DMS153 treated with DMSO at 0.1 percent for 48 hours (cell line): ENCODE data around the gene HYAL3.

Experiments
- DNase-seq: peaks from one replicate; lab custom pipeline; 2025; ENCODE audit not compliant: unreplicated experiment; lab: John Stamatoyannopoulos, UW

HYAL3 gene, protein sequence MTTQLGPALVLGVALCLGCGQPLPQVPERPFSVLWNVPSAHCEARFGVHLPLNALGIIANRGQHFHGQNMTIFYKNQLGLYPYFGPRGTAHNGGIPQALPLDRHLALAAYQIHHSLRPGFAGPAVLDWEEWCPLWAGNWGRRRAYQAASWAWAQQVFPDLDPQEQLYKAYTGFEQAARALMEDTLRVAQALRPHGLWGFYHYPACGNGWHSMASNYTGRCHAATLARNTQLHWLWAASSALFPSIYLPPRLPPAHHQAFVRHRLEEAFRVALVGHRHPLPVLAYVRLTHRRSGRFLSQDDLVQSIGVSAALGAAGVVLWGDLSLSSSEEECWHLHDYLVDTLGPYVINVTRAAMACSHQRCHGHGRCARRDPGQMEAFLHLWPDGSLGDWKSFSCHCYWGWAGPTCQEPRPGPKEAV

GRCh38 chr3:50298836-50299637 lies at the start of gene HYAL3, which contains the start of gene NAA80:
Gene HYAL3, minus strand, starts transcription at chr3:50299405. Its CDS starts 3,803 bp downstream, at chr3:50295602.
Gene NAA80, minus strand, starts transcription at chr3:50299405. Its CDS starts 1,942 bp downstream, at chr3:50297463.
- DNase-seq, result peak; percentile 77

DNA sequence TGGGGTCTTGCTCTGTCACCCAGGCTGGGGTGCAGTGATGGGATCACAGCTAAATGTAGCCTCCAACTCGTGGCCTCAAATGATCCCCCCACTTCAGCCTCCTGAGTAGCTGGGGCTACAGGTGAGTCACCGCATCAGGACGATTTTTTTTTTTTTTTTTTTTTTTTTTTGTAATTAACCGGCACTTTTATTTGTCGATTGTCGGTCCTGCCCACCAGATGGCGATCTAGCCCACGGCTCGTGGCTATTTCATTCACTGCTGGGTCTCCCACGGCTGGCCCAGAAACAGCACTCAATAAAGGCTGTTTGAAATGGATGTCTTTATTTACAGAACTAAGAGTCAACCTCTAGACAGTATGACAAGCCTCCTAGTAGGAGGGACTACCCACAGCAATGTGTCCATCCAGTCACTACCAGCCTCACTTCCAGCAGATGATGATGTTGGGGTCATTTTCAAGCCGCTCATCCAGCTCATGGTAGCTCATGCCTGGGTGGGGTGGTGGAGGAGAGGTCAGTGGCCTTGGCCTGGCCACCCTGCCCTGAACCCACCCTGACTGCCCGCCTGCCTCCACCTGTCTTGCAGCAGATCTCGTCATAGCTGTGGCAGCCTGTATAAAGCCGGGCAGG lies 48.1 kb upstream of the HYAL3 start:
- peak; percentile 21 for DNase-seq

- no peak for DNase-seq
Observed at GRCh38 chr3:50345586-50346234, 46.5 kb upstream of the HYAL3 start, which contains the start of gene ZMYND10. Gene ZMYND10, minus strand, starts transcription at chr3:50345732. Its CDS starts 153 bp downstream, at chr3:50345579.

GRCh38 chr3:50345008-50345407 lies 45.8 kb upstream of the HYAL3 start:
- no peak for DNase-seq

GRCh38 chr3:50342813-50343633 lies 43.8 kb upstream of the HYAL3 start:
- no peak for DNase-seq

DNA sequence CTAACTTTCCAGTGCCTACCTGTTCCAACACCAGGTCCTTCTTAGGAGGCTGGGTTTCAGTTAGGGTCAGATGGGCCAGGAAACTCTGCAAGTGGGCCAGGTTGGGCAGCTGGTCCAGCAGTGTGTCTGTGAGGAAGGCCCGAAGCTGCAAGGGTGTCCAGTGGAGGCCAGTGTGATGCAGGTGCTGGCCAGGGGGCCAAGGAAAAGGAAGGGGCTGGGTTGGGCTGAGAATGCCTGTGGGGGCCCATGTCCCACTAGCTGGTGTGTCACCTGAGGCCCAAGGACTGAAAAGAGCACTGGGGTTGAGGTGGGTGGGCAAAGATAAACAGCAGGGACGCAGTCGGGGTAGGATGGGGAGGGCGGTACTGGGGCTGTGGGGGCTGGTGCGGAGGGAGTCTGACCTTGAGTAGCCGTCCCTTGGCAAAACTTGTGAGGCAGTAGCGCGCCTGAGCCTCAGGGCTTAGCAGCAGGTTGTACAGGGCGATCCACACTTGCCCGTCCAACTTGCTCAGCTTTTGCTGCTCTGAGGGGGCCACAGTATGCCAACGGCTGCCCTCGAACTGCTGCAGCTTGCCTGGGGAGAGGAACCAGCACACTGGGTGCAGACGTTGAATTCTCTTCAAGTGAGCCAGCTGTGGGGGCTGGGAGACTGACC lies 42.9 kb upstream of the HYAL3 start:
- DNase-seq, result no peak

- DNase-seq, result no peak
Observed at GRCh38 chr3:50341537-50341936, 42.3 kb upstream of the HYAL3 start.

DNA sequence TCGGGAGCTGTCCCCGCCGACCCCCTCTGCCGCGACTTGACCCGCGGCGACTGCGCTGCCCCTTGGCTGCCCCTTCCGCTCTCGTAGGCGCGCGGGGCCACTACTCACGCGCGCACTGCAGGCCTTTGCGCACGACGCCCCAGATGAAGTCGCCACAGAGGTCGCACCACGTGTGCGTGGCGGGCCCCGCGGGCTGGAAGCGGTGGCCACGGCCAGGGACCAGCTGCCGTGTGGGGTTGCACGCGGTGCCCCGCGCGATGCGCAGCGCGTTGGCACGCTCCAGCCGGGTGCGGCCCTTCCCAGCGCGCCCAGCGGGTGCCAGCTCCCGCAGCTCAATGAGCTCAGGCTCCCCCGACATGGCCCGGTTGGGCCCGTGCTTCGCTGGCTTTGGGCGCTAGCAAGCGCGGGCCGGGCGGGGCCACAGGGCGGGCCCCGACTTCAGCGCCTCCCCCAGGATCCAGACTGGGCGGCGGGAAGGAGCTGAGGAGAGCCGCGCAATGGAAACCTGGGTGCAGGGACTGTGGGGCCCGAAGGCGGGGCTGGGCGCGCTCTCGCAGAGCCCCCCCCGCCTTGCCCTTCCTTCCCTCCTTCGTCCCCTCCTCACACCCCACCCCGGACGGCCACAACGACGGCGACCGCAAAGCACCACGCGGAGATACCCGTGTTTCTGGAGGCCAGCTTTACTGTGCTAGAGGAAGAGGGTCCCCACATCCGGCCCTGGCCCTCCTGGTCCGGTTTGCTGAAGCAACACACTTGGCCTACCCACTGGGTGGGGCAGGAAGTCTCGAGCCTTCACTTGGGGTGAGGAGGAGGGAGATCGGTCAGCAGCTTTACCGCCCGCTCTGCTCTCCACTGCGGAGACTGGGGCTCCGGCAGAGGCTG lies 41.5 kb upstream of the HYAL3 start, which contains the start of gene RASSF1:
RASSF1 (minus strand) TSS at position 389 of the 882 bp plus-strand sequence; CDS start at position 358, 31 bp downstream.
- no peak for DNase-seq

DNA sequence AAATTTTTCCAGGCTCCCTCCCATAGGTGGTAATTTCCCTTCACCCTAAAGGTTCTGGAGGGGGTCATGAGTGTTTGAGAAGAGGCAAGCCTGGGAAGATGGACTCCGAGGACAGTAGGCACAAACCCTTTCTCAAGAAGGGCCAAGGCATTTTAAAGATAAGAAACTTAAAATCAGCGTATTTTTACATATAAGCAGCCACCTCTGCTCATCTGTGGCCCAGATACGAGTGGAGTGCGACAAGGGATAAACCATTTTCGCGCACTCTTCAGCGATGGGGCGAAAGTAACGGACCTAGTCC lies 40.9 kb upstream of the HYAL3 start:
- no peak for DNase-seq

- DNase-seq, result no peak
Observed at GRCh38 chr3:50339485-50340146, 40.4 kb upstream of the HYAL3 start.

GRCh38 chr3:50338965-50339364 lies 39.8 kb upstream of the HYAL3 start:
- DNase-seq, result no peak

DNA sequence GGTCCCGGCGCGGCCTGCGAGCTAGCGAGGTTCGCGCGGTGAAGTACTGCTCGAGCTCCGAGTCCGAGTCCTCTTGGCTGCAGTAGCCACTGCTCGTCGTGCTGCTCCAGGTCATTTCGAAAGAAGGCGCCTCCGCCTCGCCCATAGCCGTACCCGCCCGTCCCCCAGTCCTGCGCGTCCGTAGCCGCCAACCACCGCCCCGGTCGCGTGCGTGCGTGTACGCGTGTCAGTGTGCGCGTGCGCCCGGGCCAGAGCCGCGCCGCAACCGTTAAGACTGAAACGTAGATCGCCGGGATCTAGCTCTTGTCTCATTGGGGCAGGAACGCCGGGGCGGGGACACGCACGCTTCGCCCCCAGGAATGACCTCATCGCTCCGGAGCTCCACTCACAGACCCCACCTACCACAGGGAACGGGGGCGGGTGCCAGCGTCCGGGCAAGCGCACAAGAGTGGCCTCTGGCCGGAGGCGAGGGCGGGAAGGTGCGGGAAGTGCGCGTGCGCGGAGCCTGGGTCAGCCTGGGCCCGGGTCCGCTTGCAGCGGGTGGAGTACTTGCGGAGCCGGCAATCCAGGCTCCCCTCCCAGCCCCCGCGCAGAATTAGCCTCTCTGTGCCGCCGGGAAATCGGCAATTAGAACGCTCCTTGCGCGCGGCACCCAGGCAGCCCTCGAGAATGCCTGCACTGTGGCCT lies 38.1 kb upstream of the HYAL3 start:
- DNase-seq, result peak; percentile 65

- no peak for DNase-seq
Observed at GRCh38 chr3:50336452-50337174, 37.4 kb upstream of the HYAL3 start.

DNA sequence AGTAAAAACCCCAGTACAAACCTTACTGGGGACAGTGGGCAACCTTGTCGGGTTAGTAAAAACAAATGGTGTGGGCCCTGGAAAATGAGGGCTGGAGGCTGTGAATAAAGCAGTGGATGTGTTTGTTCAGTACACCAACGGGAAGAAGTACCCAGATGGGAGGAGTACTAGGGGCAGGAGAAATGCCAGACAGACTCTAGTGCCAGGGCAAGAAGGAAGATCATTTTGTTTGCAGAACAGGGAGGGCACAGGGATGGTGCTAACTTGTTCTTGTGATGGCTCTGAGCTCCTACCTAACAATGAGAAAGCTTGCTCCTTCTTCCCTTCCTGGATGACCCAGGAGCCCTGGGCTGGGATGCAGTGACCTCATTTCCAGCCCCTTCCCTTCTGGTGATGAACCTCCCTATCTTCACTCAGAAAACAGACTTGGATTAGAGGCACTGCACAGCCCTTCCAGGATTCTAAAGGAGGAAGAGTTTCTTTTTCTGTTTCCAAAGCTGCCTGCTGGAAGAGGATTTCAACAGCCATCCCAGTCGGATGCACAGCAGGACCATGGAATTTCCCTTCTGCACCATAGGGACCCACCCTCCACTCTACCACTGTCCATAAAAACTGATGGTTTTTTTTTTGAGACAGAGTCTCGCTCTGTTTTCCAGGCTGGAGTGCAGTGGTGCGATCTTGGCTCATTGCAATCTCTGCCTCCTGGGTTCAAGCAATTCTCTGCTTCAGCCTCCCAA lies 35.3 kb upstream of the HYAL3 start:
- no peak for DNase-seq

GRCh38 chr3:50333744-50334328 lies 34.6 kb upstream of the HYAL3 start:
- no peak for DNase-seq
